Measurements from ENCODE around the gene NRP2.

NRP2 gene

DNA sequence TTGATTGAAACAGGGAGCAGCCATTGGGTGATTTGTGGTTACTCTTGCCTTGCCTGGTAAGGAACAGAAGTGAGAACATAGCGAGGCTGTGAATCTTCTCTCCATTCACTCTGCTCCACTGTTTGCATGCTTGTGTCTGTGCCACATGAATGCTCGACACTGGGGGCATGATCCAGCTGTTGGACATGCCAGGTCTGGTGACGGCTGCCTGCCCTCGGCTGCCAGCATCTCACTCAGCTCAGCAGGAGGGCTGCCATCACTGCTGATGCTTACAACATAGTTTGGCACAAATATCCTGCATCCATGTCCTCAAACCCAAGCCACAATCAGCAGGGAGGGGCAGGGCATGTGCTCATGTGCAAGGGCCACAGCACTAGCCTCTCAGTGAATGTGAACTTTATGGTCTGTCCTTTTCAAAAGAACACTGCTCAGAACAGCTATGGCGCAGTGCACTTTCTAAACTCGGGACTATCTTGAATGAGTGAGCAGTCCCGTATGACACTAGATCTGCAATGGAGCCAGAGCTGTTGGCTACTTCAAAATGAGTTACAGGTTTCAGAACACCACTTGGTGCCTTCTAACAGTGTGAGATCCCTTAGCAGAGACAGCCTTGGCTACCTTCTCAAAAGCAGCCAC lies 126.3 kb downstream of the NRP2 start:
- H3K4me3 ChIP-seq (ENCODE audit: low read length): no peak overlapping the region
- DNase-seq (ENCODE audit: low read depth): peak; percentile 41
- TF ChIP-seq CTCF (conservative IDR thresholded peaks at IDR 0.05; ENCODE audit: low read length): no peak

GRCh38 chr2:205811387-205811786 lies 129.1 kb downstream of the NRP2 start:
- no peak for TF ChIP-seq CTCF (conservative IDR thresholded peaks at IDR 0.05; ENCODE audit: low read length)
- no peak overlapping the region for H3K4me3 ChIP-seq (ENCODE audit: low read length)

DNA sequence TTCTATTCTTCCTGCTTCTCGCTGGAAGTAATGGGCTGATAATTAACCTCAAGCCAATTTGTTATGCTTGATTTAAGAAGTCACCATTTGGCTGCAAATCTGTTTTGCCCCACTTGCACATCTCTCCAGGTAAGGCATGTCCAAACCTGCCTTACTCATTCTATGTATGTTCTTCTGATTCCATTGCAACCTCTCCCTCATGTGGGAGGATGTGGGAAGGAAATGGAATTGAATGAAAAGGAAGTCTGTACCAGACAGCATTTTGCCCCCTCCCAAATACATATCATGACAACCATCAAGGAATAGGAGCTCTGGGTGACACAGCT lies 131.7 kb downstream of the NRP2 start:
- H3K4me3 ChIP-seq (ENCODE audit: low read length): no peak overlapping the region
- no peak for DNase-seq (ENCODE audit: low read depth)
- no peak for TF ChIP-seq CTCF (conservative IDR thresholded peaks at IDR 0.05; ENCODE audit: low read length)

More at GRCh38 chr2:205811387-205811786, 129.1 kb downstream of the NRP2 start:
- peak; percentile 46 for DNase-seq (ENCODE audit: low read depth)

DNA sequence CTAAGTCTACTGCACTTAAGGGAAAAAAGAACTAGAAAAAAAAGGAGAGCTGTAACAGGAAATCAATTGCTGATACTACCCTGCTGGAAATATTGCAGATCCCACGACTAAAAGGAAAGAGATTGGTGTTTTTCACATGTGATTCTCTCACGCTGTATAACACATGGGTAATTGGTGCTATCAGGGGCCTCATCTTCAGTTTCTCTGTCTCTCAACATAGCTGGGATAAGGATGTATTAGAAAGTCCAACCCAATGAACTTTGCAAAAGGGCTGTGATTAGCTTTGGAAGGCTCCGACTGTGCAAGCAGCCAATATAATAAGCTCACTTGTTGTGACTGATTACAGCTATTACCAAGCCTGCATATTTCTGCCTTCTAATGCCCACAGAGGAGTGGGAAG lies 133.4 kb downstream of the NRP2 start:
- no peak for TF ChIP-seq CTCF (conservative IDR thresholded peaks at IDR 0.05; ENCODE audit: low read length)
- DNase-seq (ENCODE audit: low read depth): no peak
- H3K4me3 ChIP-seq (ENCODE audit: low read length): no peak overlapping the region

DNA sequence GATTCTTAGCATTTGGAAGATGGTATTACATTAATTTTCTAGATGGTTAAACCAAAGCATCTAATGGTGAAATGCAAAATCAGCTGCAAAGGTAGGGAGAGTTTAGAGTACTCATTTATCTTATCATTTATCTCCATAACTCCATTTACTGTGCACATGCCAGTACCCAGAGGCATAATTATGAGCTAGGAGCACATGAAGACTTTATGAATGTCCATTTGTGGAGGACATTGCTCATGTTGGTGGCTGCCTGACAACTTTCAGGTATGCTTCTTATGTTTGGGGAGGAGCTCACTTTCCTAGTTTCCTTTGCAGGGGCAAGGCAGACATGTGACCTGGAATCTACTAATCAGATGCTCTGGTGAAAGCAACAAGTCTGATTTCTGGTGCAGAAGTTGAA lies 134.0 kb downstream of the NRP2 start:
- DNase-seq (ENCODE audit: low read depth): no peak

DNA sequence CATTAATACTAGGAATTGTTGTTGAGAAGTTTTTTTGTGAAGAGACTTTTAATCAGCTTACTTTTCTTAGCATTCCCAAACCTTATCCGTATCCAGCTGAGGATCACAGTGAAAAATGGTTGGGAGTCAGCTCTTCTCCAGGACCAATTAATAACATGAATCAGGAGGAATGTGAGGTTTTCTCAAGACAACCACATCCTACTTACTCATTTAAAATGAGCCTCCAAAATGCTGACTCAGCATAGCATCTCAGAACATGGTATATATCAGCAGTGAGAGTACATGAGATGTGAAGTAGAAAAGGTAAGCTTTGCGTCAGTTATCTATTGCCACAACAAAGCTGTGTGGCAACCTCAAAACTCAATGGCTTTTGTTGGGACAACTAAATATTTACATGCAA lies 140.3 kb downstream of the NRP2 start:
- H3K4me3 ChIP-seq (ENCODE audit: low read length): no peak overlapping the region
- peak; percentile 78 for DNase-seq (ENCODE audit: low read depth)
- no peak for TF ChIP-seq CTCF (conservative IDR thresholded peaks at IDR 0.05; ENCODE audit: low read length)

More for the DNA sequence above, 134.0 kb downstream of the NRP2 start:
- TF ChIP-seq CTCF (conservative IDR thresholded peaks at IDR 0.05; ENCODE audit: low read length): no peak
- no peak overlapping the region for H3K4me3 ChIP-seq (ENCODE audit: low read length)

- DNase-seq (ENCODE audit: low read depth): no peak
- no peak overlapping the region for H3K4me3 ChIP-seq (ENCODE audit: low read length)
- no peak for TF ChIP-seq CTCF (conservative IDR thresholded peaks at IDR 0.05; ENCODE audit: low read length)
These were observed 145.6 kb downstream of the NRP2 start for GRCh38 chr2:205827809-205828365.
